ENCODE results near the gene AOC3. TPM values are rescaled to one million over a fixed set of nuclear protein-coding genes. Genes with fewer than 3 reads are reported as not detected.
"Not testable (repeated sequence)": the region's sequence is repeated elsewhere in the genome, so short reads cannot be mapped to it uniquely, and the experiment has no call there.

The AOC3 gene
- total RNA-seq, 1 donor from 2014 or later: 17.4 TPM

- no peaks in the 10 kb centered on the region for H3K27me3 Mint-ChIP-seq (ENCODE audit: low read depth)
- no peaks in the 10 kb centered on the region for H3K9me3 Mint-ChIP-seq (ENCODE audit: low read depth)
- peak overlapping the region; percentile 93 for H3K27ac Mint-ChIP-seq (ENCODE audit: unreplicated experiment)
- DNase-seq (ENCODE audit: low spot score): no peak
- H3K4me3 Mint-ChIP-seq (ENCODE audit: unreplicated experiment): peak overlapping the region; percentile 44
- TF ChIP-seq CTCF (IDR thresholded peaks at IDR 0.05): no peak
- peaks cover 47% of the 10 kb centered on the region for H3K4me1 Mint-ChIP-seq (ENCODE audit: low read depth)
- no peaks in the 10 kb centered on the region for H3K36me3 Mint-ChIP-seq (ENCODE audit: low read depth)
These were observed 40.6 kb downstream of the AOC3 start for GRCh38 chr17:42891539-42892152.

- TF ChIP-seq CTCF (IDR thresholded peaks at IDR 0.05): no peak
- no peaks in the 10 kb centered on the region for H3K36me3 Mint-ChIP-seq (ENCODE audit: low read depth)
- H3K27ac Mint-ChIP-seq (ENCODE audit: unreplicated experiment): peak overlapping the region; percentile 54
- peaks cover 47% of the 10 kb centered on the region for H3K4me1 Mint-ChIP-seq (ENCODE audit: low read depth)
- no peaks in the 10 kb centered on the region for H3K9me3 Mint-ChIP-seq (ENCODE audit: low read depth)
- H3K27me3 Mint-ChIP-seq (ENCODE audit: low read depth): no peaks in the 10 kb centered on the region
- H3K4me3 Mint-ChIP-seq (ENCODE audit: unreplicated experiment): no peak overlapping the region
- DNase-seq (ENCODE audit: low spot score): no peak
These were observed 42.4 kb downstream of the AOC3 start for GRCh38 chr17:42893359-42893758.

GRCh38 chr17:42894283-42895184, 43.5 kb downstream of the AOC3 start:
- no peaks in the 10 kb centered on the region for H3K27me3 Mint-ChIP-seq (ENCODE audit: low read depth)
- DNase-seq (ENCODE audit: low spot score): no peak
- no peak overlapping the region for H3K4me3 Mint-ChIP-seq (ENCODE audit: unreplicated experiment)
- no peaks in the 10 kb centered on the region for H3K36me3 Mint-ChIP-seq (ENCODE audit: low read depth)
- H3K27ac Mint-ChIP-seq (ENCODE audit: unreplicated experiment): peak overlapping the region; percentile 92
- H3K4me1 Mint-ChIP-seq (ENCODE audit: low read depth): peaks cover 47% of the 10 kb centered on the region
- no peak for TF ChIP-seq CTCF (IDR thresholded peaks at IDR 0.05)
- no peaks in the 10 kb centered on the region for H3K9me3 Mint-ChIP-seq (ENCODE audit: low read depth)

- peak overlapping the region; percentile 92 for H3K27ac Mint-ChIP-seq (ENCODE audit: unreplicated experiment)
- H3K36me3 Mint-ChIP-seq (ENCODE audit: low read depth): no peaks in the 10 kb centered on the region
- no peaks in the 10 kb centered on the region for H3K9me3 Mint-ChIP-seq (ENCODE audit: low read depth)
- H3K27me3 Mint-ChIP-seq (ENCODE audit: low read depth): no peaks in the 10 kb centered on the region
- no peak for TF ChIP-seq CTCF (IDR thresholded peaks at IDR 0.05)
- peaks cover 44% of the 10 kb centered on the region for H3K4me1 Mint-ChIP-seq (ENCODE audit: low read depth)
- DNase-seq (ENCODE audit: low spot score): no peak
- no peak overlapping the region for H3K4me3 Mint-ChIP-seq (ENCODE audit: unreplicated experiment)
These were observed 44.2 kb downstream of the AOC3 start for GRCh38 chr17:42895185-42895555.

- Mint-ChIP-seq H3K27ac (ENCODE audit: unreplicated experiment) (no peak overlapping the region), H3K4me3 (ENCODE audit: unreplicated experiment) (no peak overlapping the region), H3K27me3 (ENCODE audit: low read depth) (no peaks in the 10 kb centered on the region), H3K36me3 (ENCODE audit: low read depth) (no peaks in the 10 kb centered on the region), H3K4me1 (ENCODE audit: low read depth) (peaks cover 25% of the 10 kb centered on the region), H3K9me3 (ENCODE audit: low read depth) (no peaks in the 10 kb centered on the region)
- DNase-seq (ENCODE audit: low spot score): peak; percentile 29
- TF ChIP-seq CTCF (IDR thresholded peaks at IDR 0.05): no peak
These were observed 47.3 kb downstream of the AOC3 start for GRCh38 chr17:42898147-42898811.

GRCh38 chr17:42899981-42900380, 49.0 kb downstream of the AOC3 start:
- peak; percentile 1 for DNase-seq (ENCODE audit: low spot score)
- H3K4me1 Mint-ChIP-seq (ENCODE audit: low read depth); H3K27ac Mint-ChIP-seq (ENCODE audit: unreplicated experiment); H3K36me3 Mint-ChIP-seq (ENCODE audit: low read depth); H3K27me3 Mint-ChIP-seq (ENCODE audit: low read depth); H3K4me3 Mint-ChIP-seq (ENCODE audit: unreplicated experiment); H3K9me3 Mint-ChIP-seq (ENCODE audit: low read depth): not testable (repeated sequence)

Data from chondrocyte (in vitro differentiated cells).